Posterior cingulate gyrus (tissue), 11 donors: ENCODE data around the gene EPB41.

ENCODE experiments used
- DNase-seq, 10 donors: peaks; one replicate each; pipeline versions ENCODE4 v3.0.0 to v3.0.0-alpha.2; 2020 to 2021; ENCODE audit warnings: mixed read lengths in 3 of 10
- intact Hi-C: fragments of 100-400 bp; cut with DNase I; formaldehyde crosslinking; loops from one replicate; pipeline ENCODE4 v1.15.1; 2023

Gene EPB41

DNA sequence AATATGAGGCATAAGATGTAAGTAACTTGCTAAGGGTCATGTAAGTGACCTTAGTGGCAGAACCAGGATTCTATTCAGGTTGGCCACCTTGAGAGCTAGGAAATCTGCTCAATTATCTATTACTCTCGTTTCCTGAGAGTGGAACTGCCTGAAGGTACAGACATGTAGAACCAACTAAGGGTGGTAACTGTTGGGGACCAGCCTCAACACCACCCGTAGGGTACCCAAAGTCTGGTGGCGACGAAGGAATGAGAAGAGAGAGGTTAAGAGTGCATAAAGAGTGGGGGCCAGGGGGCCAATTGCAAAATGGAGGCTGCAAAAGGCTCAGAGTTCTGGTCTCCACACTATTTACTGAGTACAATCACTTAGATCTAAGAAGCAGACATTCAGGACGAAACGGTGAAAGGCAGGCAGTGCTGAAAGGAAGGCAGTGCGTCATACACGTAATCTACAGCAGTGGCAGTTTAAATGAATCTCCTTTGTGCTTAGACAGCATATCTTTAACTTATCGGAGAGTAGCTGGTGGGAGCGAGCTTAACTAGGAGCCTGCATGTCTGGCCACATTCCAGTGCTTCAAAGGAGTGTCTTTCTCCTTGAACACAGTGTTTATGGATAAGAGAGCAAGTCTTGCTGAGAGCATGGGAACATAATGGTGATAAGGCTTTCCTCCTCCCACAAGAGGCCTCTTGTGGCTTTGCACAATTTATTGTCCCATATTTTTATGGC lies 242.3 kb downstream of the EPB41 start:
- intact Hi-C loops = no loop called here
- DNase-seq = no peak

DNA sequence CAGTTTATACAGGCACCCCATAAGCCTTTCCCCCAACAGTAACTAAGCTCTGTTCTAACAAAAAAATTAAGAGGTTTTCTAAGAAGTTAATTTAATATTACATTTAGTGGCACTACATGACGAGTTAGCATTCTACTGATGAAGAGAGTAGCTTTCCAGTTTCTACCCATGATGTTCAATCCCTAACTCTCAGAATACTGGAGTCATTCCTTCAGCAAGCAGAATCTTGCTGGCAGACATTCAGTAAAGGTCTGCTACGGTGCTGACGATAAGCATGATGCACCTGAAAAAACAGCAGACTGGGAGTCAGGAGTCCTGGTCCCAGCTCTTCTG lies 242.9 kb downstream of the EPB41 start:
- intact Hi-C loops = no loop called here
- no peak for DNase-seq

DNA sequence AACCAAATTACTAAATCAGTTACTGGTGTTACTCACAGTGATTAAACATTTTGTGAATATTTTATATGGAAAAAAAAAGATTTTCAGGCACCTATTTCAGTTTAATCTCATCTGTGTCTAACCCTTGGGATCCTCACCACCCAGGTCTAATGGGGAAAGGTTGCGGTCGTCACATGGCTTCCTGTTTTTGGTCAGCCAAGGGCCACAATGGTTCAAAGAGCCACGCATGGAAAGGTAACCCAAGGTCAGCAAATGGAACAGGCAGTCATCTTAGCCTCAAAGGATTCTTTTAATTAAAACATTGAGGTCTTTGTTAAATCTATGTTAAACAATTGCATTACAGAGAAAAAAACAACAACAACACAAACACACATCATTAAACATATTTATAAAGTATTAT lies 245.4 kb downstream of the EPB41 start:
- intact Hi-C loops = no loop called here
- DNase-seq = no peak

DNA sequence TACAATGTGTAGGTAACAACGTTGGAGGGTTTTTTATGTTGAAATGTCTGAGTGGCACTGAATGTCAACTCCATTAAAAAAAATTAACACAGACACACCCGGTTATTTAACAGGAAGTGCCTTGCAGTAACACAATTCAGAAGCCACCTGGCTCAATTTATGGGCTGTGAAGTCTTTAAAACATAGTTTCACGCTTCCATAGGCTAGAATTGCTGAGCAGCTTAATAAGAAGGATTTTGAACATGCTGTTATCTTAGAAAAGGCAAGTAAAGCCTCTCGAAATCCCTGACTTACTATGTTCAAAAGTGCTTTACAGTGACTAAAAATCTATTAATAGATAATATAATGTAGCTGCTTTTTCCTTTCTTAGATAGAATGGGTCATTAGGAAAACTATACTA lies 247.7 kb downstream of the EPB41 start:
- intact Hi-C loops = no loop called here
- no peak for DNase-seq

DNA sequence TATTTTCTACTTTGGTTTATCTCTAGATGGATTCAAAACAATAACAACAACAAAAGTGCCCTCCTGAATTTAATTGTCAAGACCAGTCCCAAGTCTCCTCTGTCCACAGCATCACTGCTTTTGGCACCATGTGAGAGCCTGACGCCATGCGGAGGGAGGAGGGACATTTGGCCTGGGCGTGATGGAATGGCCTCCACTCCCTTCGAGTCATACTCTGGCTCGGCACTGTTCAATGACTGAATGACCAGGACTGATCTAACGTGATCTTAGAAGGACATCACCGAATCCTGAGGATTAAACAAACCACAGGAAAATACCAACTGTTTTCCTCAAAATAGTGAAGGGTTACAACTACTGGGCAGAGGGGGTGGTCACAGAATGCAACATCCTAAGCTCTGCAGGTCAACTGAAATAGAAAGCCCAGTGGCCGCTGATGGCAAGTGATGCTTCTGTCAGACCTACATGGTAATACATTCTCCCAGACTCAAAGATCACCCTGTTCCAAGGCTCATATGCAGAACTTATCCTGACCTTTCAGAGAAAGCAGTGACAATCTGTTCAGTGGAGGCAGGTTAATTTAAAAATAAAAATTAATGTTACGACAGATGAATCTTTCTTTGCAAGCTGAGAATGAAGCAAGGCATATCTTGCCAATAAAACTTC lies 248.2 kb downstream of the EPB41 start:
- DNase-seq = peak in 1 of 10 donors; percentile 19
- intact Hi-C loops = no loop called here

DNA sequence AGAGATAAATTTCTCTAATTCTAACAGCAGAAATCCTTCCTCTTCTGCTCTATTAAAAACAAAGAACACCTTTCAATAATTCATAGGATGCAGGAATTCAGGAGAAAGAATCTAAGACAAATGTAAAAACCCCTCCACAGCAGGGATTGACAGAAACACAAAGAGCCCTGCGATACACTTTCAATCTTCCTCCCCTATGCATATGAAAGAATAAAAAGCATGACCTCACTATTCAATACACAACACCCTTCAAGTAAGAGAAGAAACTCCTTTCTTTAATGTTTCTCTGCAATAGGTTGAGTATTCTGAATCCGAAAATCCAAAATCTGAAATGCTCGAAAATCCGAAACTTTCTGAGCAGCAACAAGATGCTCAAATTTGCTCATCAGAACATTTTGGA lies 250.2 kb downstream of the EPB41 start:
- intact Hi-C loops = no loop called here
- no peak for DNase-seq

DNA sequence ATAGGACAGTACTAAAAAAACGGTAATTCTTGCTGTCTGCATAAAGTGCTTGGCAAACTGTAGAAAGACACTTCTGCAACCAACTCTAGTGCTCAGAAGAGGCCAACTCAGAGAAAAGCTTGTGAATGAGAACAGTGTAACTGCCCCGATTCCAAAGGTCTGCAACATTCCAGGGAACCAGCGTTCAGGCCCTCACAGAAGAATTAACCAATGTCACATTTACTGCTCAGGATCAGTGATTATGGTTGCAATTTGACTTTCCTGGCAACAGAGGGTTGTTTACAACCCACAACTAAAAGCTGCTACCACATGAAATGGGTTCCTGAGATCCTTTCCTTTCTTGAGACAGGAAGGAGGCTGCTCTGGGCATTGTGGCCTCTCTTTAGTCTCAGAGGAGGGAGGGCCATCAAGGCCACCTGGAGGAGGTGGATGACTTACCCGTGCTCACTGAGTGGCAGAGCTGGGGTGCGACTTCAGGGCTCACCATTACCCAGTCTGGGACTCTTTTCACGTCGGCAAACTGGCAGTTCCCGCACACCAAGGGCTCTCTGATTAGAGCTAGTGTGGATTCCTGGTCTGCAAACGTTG lies 252.0 kb downstream of the EPB41 start:
- no peak for DNase-seq
- intact Hi-C loops = no loop called here

DNA sequence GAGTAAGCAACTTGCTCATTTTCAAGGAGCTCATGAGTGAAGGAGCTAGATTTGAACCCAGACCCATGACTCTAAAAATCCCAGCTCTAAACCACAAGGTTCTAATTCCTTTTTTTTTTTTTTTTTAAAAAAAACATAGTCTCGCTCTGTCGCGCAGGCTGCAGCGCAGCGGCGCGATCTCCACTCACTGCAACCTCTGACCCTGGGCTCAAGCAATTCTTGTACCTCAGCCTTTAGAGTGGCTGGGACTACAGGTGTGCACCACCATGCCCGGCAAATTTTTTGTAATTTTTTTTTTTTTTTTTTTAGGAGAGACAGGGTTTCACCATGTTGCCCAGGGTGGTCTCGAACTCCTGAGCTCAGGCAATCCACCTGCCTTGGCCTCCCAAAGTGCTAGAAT lies 253.5 kb downstream of the EPB41 start:
- DNase-seq = no peak

More for the DNA sequence above, 253.5 kb downstream of the EPB41 start:
- intact Hi-C loops = no loop called here
